K562 (cell line): Measurements from ENCODE around the gene CLCF1. TPM values are rescaled to one million over a fixed set of nuclear protein-coding genes. Genes with fewer than 3 reads are reported as not detected.

Source experiments
- ARHGAP35 ChIP-seq: fragments of 450-650 bp; IDR thresholded peaks from 2 replicates; pipeline ENCODE4 v1.6.1; 2018; ENCODE audit not compliant: partially characterized antibody
- ETS1 ChIP-seq: conservative IDR thresholded peaks from 2 replicates; pipeline ENCODE4 v1.6.1; 2011; ENCODE audit warnings: low read depth, mild to moderate bottlenecking, low read length; ENCODE audit not compliant: control insufficient read depth
- ZBTB26 ChIP-seq: fragments of 450-650 bp; formaldehyde crosslinking; IDR thresholded peaks from 2 replicates; pipeline ENCODE4 v1.4.0; 2022; ENCODE audit warnings: missing genetic modification characterization
- ZNF57 ChIP-seq: fragments of 450-650 bp; formaldehyde crosslinking; IDR thresholded peaks from 2 replicates; pipeline ENCODE4 v1.4.0; 2020; ENCODE audit warnings: mild to moderate bottlenecking, moderate library complexity
- ZNF639 ChIP-seq, 2 experiments: fragments of 200-800 bp in 1 of 2; sonication (Bioruptor generic) in 1 of 2; sonication (generic) in 1 of 2; formaldehyde crosslinking in 1 of 2; IDR thresholded peaks in 1 of 2; conservative IDR thresholded peaks in 1 of 2; 2 replicates each; pipeline versions ENCODE4 v1.5.0 to v1.6.1; 2016 to 2020; ENCODE audit warnings: missing compliant biosample characterization in 1 of 2, missing genetic modification characterization in 1 of 2, missing genetic modification reagents in 1 of 2
- ZNF77 ChIP-seq: fragments of 250-450 bp; sonication (Bioruptor Pico); IDR thresholded peaks from 2 replicates; pipeline ENCODE4 v1.5.0; 2020
- polyA plus RNA-seq, 8 experiments: library from polyadenylated mRNA; depleted of rRNA in 4 of 8; stranded (reverse) in 5 of 8; unstranded in 3 of 8; fragments of >200 nt; fragmentation: Nextera tagmentation in 2 of 8; fragmentation: Illumina TruSeq in 1 of 8; extraction: Ambion mirVana in 2 of 8; extraction: Trizol in 1 of 8; gene quantifications; 2 replicates each; pipeline versions ENCODE4 v1.2.1 to v1.2.3, GENCODE V29; 2011 to 2014; ENCODE audit warnings: inconsistent platforms in 1 of 8, missing spikeins in 1 of 8
- total RNA-seq, 7 experiments: library from RNA; depleted of rRNA in 6 of 7; stranded (reverse); fragments of >200 nt in 6 of 7; fragmentation: Illumina TruSeq in 2 of 7; extraction: Trizol in 2 of 7; gene quantifications; 2 replicates each; pipeline versions ENCODE4 v1.2.1 to v1.2.3, GENCODE V29; 2011 to 2021; ENCODE audit warnings: low replicate concordance in 1 of 7
- TF ChIP-seq, protein P1 (sequence below), 2 experiments: fragments of 450-650 bp in 1 of 2; sonication (generic) in 1 of 2; formaldehyde crosslinking in 1 of 2; IDR thresholded peaks; 2 replicates each; pipeline versions ENCODE4 v1.7.1 to v1.9.0; 2016 to 2022; ENCODE audit warnings: inconsistent platforms in 1 of 2, mild to moderate bottlenecking in 1 of 2, missing genetic modification reagents in 1 of 2
- TF ChIP-seq, protein P2 (sequence below): fragments of 250-450 bp; sonication (Bioruptor Pico); IDR thresholded peaks from 2 replicates; pipeline ENCODE4 v1.4.0; 2020; ENCODE audit warnings: mild to moderate bottlenecking, moderate library complexity
- TF ChIP-seq, protein P3 (sequence below): fragments of 250-450 bp; sonication (Bioruptor Pico); IDR thresholded peaks from 2 replicates; pipeline ENCODE4 v1.9.0; 2021; ENCODE audit warnings: mild to moderate bottlenecking

Gene CLCF1
- total and polyA plus RNA-seq, 9 of the 15 experiments (the other 6 are each of a cell fraction or from before 2014, with no cell fraction given): 0.49 to 5.8 (median 3.0) TPM

DNA sequence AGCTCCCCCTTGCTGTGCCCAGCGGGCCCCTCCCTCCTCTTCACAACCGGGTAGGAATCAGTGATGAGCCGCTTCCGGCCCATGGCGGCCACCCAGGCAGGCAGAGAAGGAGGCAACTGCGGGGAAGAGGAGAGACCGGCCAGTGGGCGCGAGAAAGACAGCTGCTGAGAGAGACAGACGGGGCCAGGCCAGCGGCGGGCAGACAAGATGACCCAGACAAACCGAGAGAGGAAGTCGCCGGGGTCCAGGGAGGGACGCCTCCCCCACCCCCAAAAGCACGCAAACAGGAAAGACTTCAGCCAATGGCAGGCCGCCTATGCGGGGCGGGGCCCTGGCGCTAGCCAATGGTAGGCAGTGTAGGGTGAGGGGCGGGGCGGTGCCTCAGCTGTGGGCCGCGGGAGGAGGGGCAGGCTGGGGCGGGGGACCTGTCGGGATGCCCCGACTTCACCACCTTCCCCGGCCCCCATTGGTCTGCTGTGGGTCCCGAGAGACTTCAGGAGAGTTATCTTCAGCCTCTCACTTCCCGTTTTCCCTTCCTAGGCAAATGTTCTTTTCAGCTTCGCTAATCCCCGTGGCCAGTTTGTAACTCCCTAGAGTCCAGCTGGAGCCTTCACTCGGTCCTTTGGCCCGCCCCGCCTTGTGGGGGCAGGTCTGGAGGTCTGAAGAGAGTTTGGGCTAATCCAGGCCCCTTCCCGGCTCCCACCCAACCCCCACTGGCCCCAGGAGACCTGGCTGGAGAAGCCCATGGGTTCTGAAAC is 19.9 kb downstream of the CLCF1 start, which contains the start of gene POLD4 (continued):
- TF ChIP-seq ZBTB26 (0 out of 2 replicates have a peak, but pooled peaks have one; percentile 23), ETS1 (peak; percentile 38; the same call in 1 of the 2 replicates), ZNF57 (CRISPR knock-in tag) (0 out of 2 replicates have a peak, but pooled peaks have one; percentile 55), ZNF77 (CRISPR knock-in tag) (no peak), ARHGAP35 (no peak), ZNF639 (CRISPR knock-in tag; conservative IDR thresholded peaks at IDR 0.05 in 1 of 2, IDR thresholded peaks at IDR 0.05 in 1 of 2) (no peak)
- TF ChIP-seq, protein P1, sequence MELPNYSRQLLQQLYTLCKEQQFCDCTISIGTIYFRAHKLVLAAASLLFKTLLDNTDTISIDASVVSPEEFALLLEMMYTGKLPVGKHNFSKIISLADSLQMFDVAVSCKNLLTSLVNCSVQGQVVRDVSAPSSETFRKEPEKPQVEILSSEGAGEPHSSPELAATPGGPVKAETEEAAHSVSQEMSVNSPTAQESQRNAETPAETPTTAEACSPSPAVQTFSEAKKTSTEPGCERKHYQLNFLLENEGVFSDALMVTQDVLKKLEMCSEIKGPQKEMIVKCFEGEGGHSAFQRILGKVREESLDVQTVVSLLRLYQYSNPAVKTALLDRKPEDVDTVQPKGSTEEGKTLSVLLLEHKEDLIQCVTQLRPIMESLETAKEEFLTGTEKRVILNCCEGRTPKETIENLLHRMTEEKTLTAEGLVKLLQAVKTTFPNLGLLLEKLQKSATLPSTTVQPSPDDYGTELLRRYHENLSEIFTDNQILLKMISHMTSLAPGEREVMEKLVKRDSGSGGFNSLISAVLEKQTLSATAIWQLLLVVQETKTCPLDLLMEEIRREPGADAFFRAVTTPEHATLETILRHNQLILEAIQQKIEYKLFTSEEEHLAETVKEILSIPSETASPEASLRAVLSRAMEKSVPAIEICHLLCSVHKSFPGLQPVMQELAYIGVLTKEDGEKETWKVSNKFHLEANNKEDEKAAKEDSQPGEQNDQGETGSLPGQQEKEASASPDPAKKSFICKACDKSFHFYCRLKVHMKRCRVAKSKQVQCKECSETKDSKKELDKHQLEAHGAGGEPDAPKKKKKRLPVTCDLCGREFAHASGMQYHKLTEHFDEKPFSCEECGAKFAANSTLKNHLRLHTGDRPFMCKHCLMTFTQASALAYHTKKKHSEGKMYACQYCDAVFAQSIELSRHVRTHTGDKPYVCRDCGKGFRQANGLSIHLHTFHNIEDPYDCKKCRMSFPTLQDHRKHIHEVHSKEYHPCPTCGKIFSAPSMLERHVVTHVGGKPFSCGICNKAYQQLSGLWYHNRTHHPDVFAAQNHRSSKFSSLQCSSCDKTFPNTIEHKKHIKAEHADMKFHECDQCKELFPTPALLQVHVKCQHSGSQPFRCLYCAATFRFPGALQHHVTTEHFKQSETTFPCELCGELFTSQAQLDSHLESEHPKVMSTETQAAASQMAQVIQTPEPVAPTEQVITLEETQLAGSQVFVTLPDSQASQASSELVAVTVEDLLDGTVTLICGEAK (IDR thresholded peaks at IDR 0.05): peak; percentile 58; the same call in 1 of the 2 replicates
- TF ChIP-seq, protein P1 (CRISPR knock-in tag; IDR thresholded peaks at IDR 0.05): no peak
- TF ChIP-seq, protein P2, sequence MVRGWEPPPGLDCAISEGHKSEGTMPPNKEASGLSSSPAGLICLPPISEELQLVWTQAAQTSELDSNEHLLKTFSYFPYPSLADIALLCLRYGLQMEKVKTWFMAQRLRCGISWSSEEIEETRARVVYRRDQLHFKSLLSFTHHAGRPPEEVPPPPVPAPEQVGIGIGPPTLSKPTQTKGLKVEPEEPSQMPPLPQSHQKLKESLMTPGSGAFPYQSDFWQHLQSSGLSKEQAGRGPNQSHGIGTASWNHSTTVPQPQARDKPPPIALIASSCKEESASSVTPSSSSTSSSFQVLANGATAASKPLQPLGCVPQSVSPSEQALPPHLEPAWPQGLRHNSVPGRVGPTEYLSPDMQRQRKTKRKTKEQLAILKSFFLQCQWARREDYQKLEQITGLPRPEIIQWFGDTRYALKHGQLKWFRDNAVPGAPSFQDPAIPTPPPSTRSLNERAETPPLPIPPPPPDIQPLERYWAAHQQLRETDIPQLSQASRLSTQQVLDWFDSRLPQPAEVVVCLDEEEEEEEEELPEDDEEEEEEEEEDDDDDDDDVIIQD (CRISPR knock-in tag): no peak
- TF ChIP-seq, protein P3, sequence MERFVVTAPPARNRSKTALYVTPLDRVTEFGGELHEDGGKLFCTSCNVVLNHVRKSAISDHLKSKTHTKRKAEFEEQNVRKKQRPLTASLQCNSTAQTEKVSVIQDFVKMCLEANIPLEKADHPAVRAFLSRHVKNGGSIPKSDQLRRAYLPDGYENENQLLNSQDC: 0 out of 2 replicates have a peak, but pooled peaks have one; percentile 47
